ENCODE measurements around the gene USP24. TPM values are rescaled to one million over a fixed set of nuclear protein-coding genes. Genes with fewer than 3 reads are reported as not detected.

Gene USP24
- total RNA-seq, 1 donor from 2014 or later = 58.1 TPM

DNA sequence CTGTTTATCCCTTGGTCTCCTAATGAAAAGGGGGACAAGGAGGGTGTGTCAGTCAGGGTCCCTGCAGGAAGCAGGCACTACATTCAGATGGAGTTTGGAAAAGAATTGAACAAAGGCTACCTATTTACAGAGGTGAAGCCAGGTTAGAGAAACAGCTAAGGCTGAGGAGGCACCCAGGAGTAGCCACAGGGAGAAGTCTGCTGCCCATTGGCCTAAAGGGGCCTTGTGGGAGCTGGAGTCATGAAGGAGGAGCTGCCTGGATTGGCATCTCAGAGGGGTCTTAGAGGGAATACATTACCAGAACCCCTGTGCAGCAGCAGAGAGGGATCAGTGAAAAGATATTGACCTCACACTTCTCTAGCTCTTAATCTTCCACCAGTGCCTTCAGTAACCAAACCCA lies 31.2 kb upstream of the USP24 start:
- peaks cover 2% of the 10 kb centered on the region for H3K4me1 Mint-ChIP-seq

DNA sequence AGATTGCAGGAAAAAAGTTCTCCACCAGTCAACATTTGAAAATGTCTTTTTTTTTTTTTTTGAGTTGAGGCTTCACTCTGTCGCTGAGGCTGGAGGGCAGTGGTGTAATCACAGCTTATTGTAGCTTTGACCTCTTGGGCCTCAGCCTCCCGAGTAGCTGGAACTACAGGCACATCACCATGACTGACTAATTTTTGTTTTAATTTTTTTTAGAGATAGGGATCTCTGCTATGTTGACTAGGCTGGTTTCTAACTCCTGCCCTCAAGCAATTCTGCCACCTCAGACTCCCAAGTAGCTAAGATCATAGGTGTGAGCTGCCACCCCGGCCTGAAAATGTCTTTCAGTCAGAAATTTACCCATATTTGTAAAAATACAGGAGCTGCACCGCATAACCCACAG lies 30.6 kb upstream of the USP24 start:
- H3K36me3 Mint-ChIP-seq = no peaks in the 10 kb centered on the region
- peaks cover 35% of the 10 kb centered on the region for H3K27me3 Mint-ChIP-seq (ENCODE audit: low read depth)
- H3K4me3 Mint-ChIP-seq = no peak overlapping the region
- peaks cover 2% of the 10 kb centered on the region for H3K4me1 Mint-ChIP-seq
- H3K9me3 Mint-ChIP-seq = no peaks in the 10 kb centered on the region
- no peak for DNase-seq (ENCODE audit: low spot score in 2 of 2, unreplicated experiment in 2 of 2)
- H3K27ac Mint-ChIP-seq = no peak overlapping the region
- TF ChIP-seq, protein P1, sequence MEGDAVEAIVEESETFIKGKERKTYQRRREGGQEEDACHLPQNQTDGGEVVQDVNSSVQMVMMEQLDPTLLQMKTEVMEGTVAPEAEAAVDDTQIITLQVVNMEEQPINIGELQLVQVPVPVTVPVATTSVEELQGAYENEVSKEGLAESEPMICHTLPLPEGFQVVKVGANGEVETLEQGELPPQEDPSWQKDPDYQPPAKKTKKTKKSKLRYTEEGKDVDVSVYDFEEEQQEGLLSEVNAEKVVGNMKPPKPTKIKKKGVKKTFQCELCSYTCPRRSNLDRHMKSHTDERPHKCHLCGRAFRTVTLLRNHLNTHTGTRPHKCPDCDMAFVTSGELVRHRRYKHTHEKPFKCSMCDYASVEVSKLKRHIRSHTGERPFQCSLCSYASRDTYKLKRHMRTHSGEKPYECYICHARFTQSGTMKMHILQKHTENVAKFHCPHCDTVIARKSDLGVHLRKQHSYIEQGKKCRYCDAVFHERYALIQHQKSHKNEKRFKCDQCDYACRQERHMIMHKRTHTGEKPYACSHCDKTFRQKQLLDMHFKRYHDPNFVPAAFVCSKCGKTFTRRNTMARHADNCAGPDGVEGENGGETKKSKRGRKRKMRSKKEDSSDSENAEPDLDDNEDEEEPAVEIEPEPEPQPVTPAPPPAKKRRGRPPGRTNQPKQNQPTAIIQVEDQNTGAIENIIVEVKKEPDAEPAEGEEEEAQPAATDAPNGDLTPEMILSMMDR (IDR thresholded peaks at IDR 0.05; ENCODE audit: unreplicated experiment) = no peak

More for the DNA sequence above, 31.2 kb upstream of the USP24 start:
- Mint-ChIP-seq H3K4me3 (no peak overlapping the region), H3K27me3 (ENCODE audit: low read depth) (peaks cover 35% of the 10 kb centered on the region), H3K36me3 (no peaks in the 10 kb centered on the region), H3K9me3 (no peaks in the 10 kb centered on the region), H3K27ac (no peak overlapping the region)
- TF ChIP-seq, protein P1 (IDR thresholded peaks at IDR 0.05; ENCODE audit: unreplicated experiment) = no peak
- no peak for DNase-seq (ENCODE audit: low spot score in 2 of 2, unreplicated experiment in 2 of 2)

DNA sequence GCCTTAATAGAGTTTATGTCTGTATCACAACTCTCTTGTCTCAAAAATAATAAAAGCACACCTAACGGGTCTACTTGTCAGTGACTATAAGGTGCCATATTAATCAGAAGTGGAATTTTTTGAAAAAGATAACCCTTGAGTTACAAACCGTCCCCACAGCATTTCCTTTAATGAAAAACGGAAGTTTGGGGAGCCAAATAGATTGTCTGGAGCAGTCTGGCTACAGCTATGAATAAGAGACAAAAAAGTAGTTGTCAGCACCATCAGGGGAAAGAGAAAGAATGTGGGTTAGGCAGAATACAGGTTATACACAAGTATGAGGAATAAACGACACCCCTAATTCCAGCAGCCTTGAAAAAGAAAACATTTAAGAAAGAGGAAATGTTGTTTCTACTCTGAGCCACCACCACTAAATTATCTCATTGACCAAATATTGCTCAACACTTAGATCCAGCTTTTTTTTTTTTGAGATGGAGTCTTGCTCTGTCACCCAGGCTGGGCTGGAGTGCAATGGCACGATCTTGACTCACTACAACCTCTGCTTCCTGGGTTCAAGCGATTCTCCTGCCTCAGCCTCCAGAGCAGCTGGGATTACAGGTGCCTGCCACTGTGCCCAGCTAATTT lies 29.4 kb upstream of the USP24 start:
- Mint-ChIP-seq H3K4me3 (no peak overlapping the region), H3K27ac (no peak overlapping the region), H3K9me3 (no peaks in the 10 kb centered on the region), H3K27me3 (ENCODE audit: low read depth) (peaks cover 31% of the 10 kb centered on the region), H3K36me3 (no peaks in the 10 kb centered on the region), H3K4me1 (peaks cover 2% of the 10 kb centered on the region)
- DNase-seq (ENCODE audit: low spot score in 2 of 2, unreplicated experiment in 2 of 2) = no peak
- TF ChIP-seq, protein P1 (IDR thresholded peaks at IDR 0.05; ENCODE audit: unreplicated experiment) = no peak

DNA sequence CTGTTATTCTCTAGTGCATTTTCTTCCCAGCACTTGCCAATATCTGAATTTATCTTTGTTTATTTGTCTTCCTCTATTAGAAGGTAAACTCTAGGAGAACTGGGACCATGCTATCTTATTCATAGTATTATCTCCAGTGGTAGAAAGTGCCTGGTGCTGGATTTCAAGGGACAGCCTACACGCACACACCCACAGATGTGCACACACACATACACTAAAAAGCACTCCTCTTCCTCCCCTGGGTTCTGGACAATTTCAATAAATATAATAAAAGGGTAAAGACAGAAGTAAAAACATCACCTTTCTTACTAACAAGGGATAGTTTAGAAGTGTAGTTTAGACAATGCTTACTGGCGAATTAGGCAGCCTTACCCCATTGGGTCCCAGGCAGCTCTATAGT lies 28.5 kb upstream of the USP24 start:
- DNase-seq (ENCODE audit: low spot score in 2 of 2, unreplicated experiment in 2 of 2) = no peak
- Mint-ChIP-seq H3K27ac (no peak overlapping the region), H3K4me3 (no peak overlapping the region), H3K9me3 (no peaks in the 10 kb centered on the region), H3K4me1 (peaks cover 2% of the 10 kb centered on the region), H3K27me3 (ENCODE audit: low read depth) (peaks cover 22% of the 10 kb centered on the region), H3K36me3 (no peaks in the 10 kb centered on the region)
- TF ChIP-seq, protein P1 (IDR thresholded peaks at IDR 0.05; ENCODE audit: unreplicated experiment) = no peak

DNA sequence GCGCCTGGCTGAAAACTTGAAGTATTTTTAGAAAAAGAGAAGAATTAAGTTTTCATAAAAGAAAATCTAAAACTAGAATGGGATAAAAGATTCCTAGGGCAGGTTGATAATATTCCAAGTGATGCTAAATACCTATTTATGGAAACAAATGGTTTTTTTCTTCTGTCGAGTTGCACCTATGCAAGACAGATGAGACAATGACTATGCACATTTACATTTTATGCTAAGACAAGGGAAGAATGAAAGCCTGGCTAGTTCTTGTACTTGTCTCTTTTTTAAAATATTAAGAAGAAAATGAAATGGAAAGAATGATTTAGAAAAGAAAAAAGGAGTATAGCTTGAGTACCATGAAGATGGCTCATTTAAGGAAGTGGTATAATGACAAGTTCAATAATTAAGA lies 24.4 kb upstream of the USP24 start:
- Mint-ChIP-seq H3K36me3 (no peaks in the 10 kb centered on the region), H3K27me3 (ENCODE audit: low read depth) (peaks cover 5% of the 10 kb centered on the region), H3K4me3 (no peak overlapping the region), H3K9me3 (no peaks in the 10 kb centered on the region), H3K27ac (no peak overlapping the region), H3K4me1 (no peaks in the 10 kb centered on the region)
- no peak for DNase-seq (ENCODE audit: low spot score in 2 of 2, unreplicated experiment in 2 of 2)
- TF ChIP-seq, protein P1 (IDR thresholded peaks at IDR 0.05; ENCODE audit: unreplicated experiment) = no peak

DNA sequence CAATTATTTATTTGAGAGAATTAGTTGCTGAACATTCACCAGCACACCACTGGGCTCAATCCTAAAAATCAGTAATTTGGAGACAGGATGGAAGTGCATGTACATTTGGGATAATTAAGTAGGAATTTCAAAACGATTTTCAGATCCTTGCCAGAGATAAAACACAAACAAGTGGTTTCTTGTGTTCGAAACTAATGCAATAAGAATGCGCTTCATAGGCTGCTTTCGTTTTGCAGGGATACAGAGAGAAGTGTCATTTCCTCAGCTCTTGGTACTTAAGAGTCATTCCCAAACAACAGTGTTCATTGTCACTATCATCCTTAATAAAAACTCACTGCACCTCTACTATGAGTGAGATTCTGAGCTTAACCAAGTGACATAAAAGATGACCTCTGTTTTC lies 20.6 kb upstream of the USP24 start:
- no peak for DNase-seq (ENCODE audit: low spot score in 2 of 2, unreplicated experiment in 2 of 2)
- Mint-ChIP-seq H3K27me3 (ENCODE audit: low read depth) (peaks cover 2% of the 10 kb centered on the region), H3K9me3 (no peaks in the 10 kb centered on the region), H3K27ac (no peak overlapping the region), H3K4me1 (peaks cover 5% of the 10 kb centered on the region), H3K36me3 (no peaks in the 10 kb centered on the region), H3K4me3 (no peak overlapping the region)
- TF ChIP-seq, protein P1 (IDR thresholded peaks at IDR 0.05; ENCODE audit: unreplicated experiment) = no peak

All from mesothelial cell of epicardium (in vitro differentiated cells).